DOHH2 (cell line): ENCODE results near the gene DCLRE1B.
"Not testable (repeated sequence)": the region's sequence is repeated elsewhere in the genome, so short reads cannot be mapped to it uniquely, and the experiment has no call there.

Experiments
- H3F3A ChIP-seq: fragments of 200-600 bp; sonication (generic), shearing (Covaris generic); 2 replicates; pipeline ENCODE4 v1.6.0; 2016; ENCODE audit warnings: antibody characterized with exemption, mild to moderate bottlenecking; ENCODE audit not compliant: control insufficient read depth, insufficient read depth
- H3K27ac ChIP-seq: fragments of 200-600 bp; sonication (generic); 2 replicates; pipeline ENCODE4 v1.5.1; 2014; ENCODE audit warnings: low read depth, mild to moderate bottlenecking, low read length, moderate library complexity
- H3K27me3 ChIP-seq: fragments of 200-600 bp; sonication (generic); 2 replicates; pipeline ENCODE4 v1.6.1; 2014; ENCODE audit warnings: mild to moderate bottlenecking, low read length, mixed read lengths; ENCODE audit not compliant: control insufficient read depth
- H3K36me3 ChIP-seq: fragments of 200-600 bp; sonication (generic); 2 replicates; pipeline ENCODE4 v1.6.1; 2014; ENCODE audit warnings: mild to moderate bottlenecking, low read length, moderate library complexity, mixed read lengths; ENCODE audit not compliant: control insufficient read depth
- H3K4me1 ChIP-seq: fragments of 200-600 bp; sonication (generic); 2 replicates; pipeline ENCODE4 v1.6.1; 2014; ENCODE audit warnings: mild to moderate bottlenecking, low read length, mixed read lengths; ENCODE audit not compliant: control insufficient read depth
- H3K4me2 ChIP-seq: fragments of 200-600 bp; sonication (generic); 2 replicates; pipeline ENCODE4 v1.6.0; 2014; ENCODE audit warnings: mild to moderate bottlenecking, low read length, moderate library complexity
- H3K4me3 ChIP-seq: fragments of 200-600 bp; sonication (generic); 2 replicates; pipeline ENCODE4 v1.5.1; 2014; ENCODE audit warnings: mild to moderate bottlenecking, low read length, mixed read lengths
- H3K79me2 ChIP-seq: fragments of 200-600 bp; sonication (generic); 2 replicates; pipeline ENCODE4 v1.6.1; 2014; ENCODE audit warnings: mild to moderate bottlenecking, low read length, mixed read lengths; ENCODE audit not compliant: control insufficient read depth
- H3K9me2 ChIP-seq: fragments of 200-600 bp; sonication (generic); replicated peaks from 2 replicates; pipeline ENCODE4 v1.6.1; 2014; ENCODE audit warnings: mild to moderate bottlenecking, low read length, mixed read lengths; ENCODE audit not compliant: control insufficient read depth
- H3K9me3 ChIP-seq: fragments of 200-600 bp; sonication (generic); 2 replicates; pipeline ENCODE4 v1.6.1; 2014; ENCODE audit warnings: antibody characterized with exemption, low read length, mixed read lengths; ENCODE audit not compliant: control insufficient read depth, insufficient read depth
- H4K20me1 ChIP-seq: fragments of 200-600 bp; sonication (generic); 2 replicates; pipeline ENCODE4 v1.6.0; 2014; ENCODE audit warnings: low read depth, mild to moderate bottlenecking, antibody characterized with exemption, low read length, moderate library complexity; ENCODE audit not compliant: control insufficient read depth, insufficient read depth
- CTCF ChIP-seq: fragments of 200-600 bp; sonication (generic); IDR thresholded peaks from one replicate; pipeline ENCODE4 v1.5.1; 2014; ENCODE audit warnings: antibody characterized with exemption, mild to moderate bottlenecking, low read depth, low read length; ENCODE audit not compliant: poor library complexity, severe bottlenecking
- EZH2phosphoT487 ChIP-seq: fragments of 200-600 bp; sonication (generic); IDR thresholded peaks from 2 replicates; pipeline ENCODE4 v1.6.1; 2017; ENCODE audit warnings: borderline replicate concordance, mild to moderate bottlenecking, antibody characterized with exemption, low read length, moderate library complexity, mixed read lengths

The DCLRE1B gene

GRCh38 chr1:113947388-113948107 lies 42.4 kb downstream of the DCLRE1B start:
- peaks cover 89% of the 10 kb centered on the region for H3K79me2 ChIP-seq
- peak overlapping the region; percentile 7; the same call in 1 of the 2 replicates for H3K27ac ChIP-seq
- TF ChIP-seq EZH2phosphoT487, result no peak
- TF ChIP-seq CTCF, result no peak
- 0 out of 2 replicates have a peak, but pooled peaks cover 7% of the 10 kb centered on the region for H4K20me1 ChIP-seq
- H3K4me1 ChIP-seq, result peaks cover 35% of the 10 kb centered on the region
- H3K4me2 ChIP-seq, result peak overlapping the region; percentile 64
- no peaks in the 10 kb centered on the region for H3K27me3 ChIP-seq
- H3K4me3 ChIP-seq, result peak overlapping the region; percentile 48
- peaks cover 11% of the 10 kb centered on the region; the same call in 1 of the 2 replicates for H3F3A ChIP-seq
- H3K36me3 ChIP-seq, result peaks cover 39% of the 10 kb centered on the region
- no peaks in the 10 kb centered on the region for H3K9me2 ChIP-seq
- H3K9me3 ChIP-seq, result peaks cover 10% of the 10 kb centered on the region; the same call in 1 of the 2 replicates

GRCh38 chr1:113948151-113948550 lies 43.0 kb downstream of the DCLRE1B start:
- H3K4me3 ChIP-seq, H4K20me1 ChIP-seq, H3K4me2 ChIP-seq, H3K27me3 ChIP-seq, H3K27ac ChIP-seq, H3K9me3 ChIP-seq, H3K9me2 ChIP-seq: not testable (repeated sequence)
- Histone ChIP-seq H3K36me3 (peaks cover 36% of the 10 kb centered on the region), H3K79me2 (peaks cover 86% of the 10 kb centered on the region), H3F3A (peaks cover 11% of the 10 kb centered on the region; the same call in 1 of the 2 replicates), H3K4me1 (peaks cover 35% of the 10 kb centered on the region)

GRCh38 chr1:113949007-113949406 lies 43.9 kb downstream of the DCLRE1B start:
- peaks cover 32% of the 10 kb centered on the region for H3K36me3 ChIP-seq
- no peak overlapping the region for H3K4me2 ChIP-seq
- peaks cover 78% of the 10 kb centered on the region for H3K79me2 ChIP-seq

More at GRCh38 chr1:113949007-113949406, 43.9 kb downstream of the DCLRE1B start:
- H3K9me2 ChIP-seq, result no peaks in the 10 kb centered on the region
- no peak overlapping the region for H3K4me3 ChIP-seq
- no peaks in the 10 kb centered on the region for H3K27me3 ChIP-seq
- TF ChIP-seq EZH2phosphoT487 (no peak), CTCF (no peak)
- peaks cover 11% of the 10 kb centered on the region; the same call in 1 of the 2 replicates for H3F3A ChIP-seq
- peaks cover 10% of the 10 kb centered on the region; the same call in 1 of the 2 replicates for H3K9me3 ChIP-seq
- H4K20me1 ChIP-seq, result 0 out of 2 replicates have a peak, but pooled peaks cover 7% of the 10 kb centered on the region
- no peak overlapping the region for H3K27ac ChIP-seq
- H3K4me1 ChIP-seq, result peaks cover 35% of the 10 kb centered on the region
